ENCODE measurements around the gene GUCY1A1. TPM values are rescaled to one million over a fixed set of nuclear protein-coding genes. Genes with fewer than 3 reads are reported as not detected.

Gene GUCY1A1
- total RNA-seq: 0.08 TPM in 1 of 2 replicates, not detected in the other

DNA sequence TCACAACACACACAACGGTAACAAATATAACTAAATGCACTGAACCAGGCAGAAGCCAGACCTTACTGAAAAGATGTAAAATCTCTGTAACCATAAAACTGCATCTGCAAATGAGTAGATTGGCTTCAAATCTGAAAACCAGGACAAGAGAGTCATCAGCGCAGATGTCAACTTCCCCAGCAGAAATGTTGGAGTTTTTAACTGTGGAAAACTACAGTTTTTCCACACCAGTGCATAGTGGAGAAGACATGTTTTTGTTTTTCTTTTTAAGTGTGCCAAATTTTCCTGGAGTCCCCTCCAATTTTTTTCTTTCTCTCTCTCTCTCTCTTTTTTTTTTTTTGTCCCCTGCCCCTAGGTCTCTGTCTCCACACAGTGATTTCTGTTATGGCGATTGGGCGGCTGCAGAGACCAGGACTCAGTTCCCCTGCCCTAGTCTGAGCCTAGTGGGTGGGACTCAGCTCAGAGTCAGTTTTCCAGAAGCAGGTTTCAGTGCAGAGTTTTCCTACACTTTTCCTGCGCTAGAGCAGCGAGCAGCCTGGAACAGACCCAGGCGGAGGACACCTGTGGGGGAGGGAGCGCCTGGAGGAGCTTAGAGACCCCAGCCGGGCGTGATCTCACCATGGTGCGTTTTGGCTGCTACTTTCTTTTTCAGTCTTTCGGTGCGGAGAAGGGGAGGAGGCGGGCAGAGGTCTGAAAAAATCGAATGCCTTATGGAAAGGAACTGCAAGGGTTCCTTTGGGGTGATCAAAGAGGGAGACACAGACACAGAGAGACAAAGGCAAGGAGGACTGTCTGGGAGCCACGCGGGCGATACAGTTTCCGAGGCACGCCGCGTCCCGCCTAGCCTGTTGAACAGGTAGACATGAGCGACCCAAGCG is at the start of gene GUCY1A1:
GUCY1A1 (plus strand) TSS at position 505 of the 878 bp plus-strand sequence. CDS start 30,020 bp downstream, outside the sequence.
- peaks cover 20% of the 10 kb centered on the region for H3K4me1 Mint-ChIP-seq (ENCODE audit: low read depth)
- DNase-seq (ENCODE audit: low spot score): no peak

DNA sequence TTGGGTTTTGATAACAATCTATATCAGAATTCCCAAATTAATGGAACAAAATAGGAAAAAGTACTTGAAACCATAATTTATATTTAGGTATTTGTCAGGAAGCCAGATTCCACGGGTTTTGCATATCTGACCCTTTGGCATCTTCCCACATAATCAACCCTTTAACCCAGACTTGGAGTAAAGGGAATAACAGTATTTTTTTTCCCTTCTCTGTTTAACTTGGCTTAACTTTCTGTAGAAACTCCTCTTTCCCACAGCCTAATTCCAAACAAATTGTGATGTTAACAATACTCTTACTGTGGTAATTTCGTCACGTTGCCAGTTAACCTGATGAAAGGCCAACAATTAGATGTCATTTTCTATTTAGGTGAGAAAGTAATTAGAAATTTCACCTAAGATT is 49.4 kb upstream of the GUCY1A1 start:
- Mint-ChIP-seq H3K4me1 (ENCODE audit: low read depth) (no peaks in the 10 kb centered on the region), H3K27me3 (ENCODE audit: insufficient read depth) (peaks cover 13% of the 10 kb centered on the region), H3K27ac (no peak overlapping the region), H3K36me3 (ENCODE audit: low read depth) (no peaks in the 10 kb centered on the region), H3K9me3 (no peaks in the 10 kb centered on the region), H3K4me3 (no peak overlapping the region)
- DNase-seq (ENCODE audit: low spot score): no peak
- intact Hi-C loops (cut with micrococcal nuclease): no loop called here

More for the DNA sequence above, at the start of gene GUCY1A1:
- Mint-ChIP-seq H3K9me3 (no peaks in the 10 kb centered on the region), H3K36me3 (ENCODE audit: low read depth) (peaks cover 2% of the 10 kb centered on the region), H3K27ac (no peak within 1 kb of the TSS), H3K4me3 (peak within 1 kb of the TSS; percentile 90), H3K27me3 (ENCODE audit: insufficient read depth) (peaks cover 68% of the 10 kb centered on the region)
- intact Hi-C loops (cut with micrococcal nuclease): loop anchor here (5.0 kb wide), 2 partner anchors 139 to 924 kb away; partner anchors contain the start of gene LRAT

DNA sequence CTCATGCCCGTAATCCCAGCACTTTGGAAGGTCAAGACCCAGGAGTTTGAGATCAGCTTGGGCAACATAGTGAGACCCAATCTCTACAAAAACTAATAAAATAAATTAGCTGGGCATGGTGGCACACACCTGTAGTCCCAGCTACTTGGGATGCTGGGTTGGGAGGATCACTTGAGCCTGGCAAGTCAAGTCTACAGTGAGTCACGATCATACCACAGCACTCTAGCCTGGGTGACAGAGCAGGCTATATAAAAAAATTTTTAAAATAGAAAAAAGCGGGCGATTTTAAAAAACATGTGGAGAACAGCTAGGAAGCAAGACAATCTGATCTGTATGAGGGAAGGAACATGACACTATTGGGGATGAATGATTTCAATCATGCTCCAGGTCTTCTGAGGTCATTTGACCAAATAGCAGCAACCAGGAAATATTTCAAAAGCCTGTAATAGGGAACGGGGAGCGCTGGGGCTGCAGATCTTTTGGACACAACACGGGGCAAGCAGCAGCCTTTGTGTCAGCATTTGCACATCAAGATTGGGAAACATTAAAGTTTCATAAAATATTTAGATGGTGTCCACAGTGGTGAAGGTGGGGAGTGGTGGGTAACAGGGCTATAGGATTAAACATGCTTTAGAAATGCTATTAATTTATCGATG is 48.3 kb upstream of the GUCY1A1 start:
- no peaks in the 10 kb centered on the region for H3K36me3 Mint-ChIP-seq (ENCODE audit: low read depth)
- intact Hi-C loops (cut with micrococcal nuclease): no loop called here
- no peak for DNase-seq (ENCODE audit: low spot score)
- no peak overlapping the region for H3K4me3 Mint-ChIP-seq
- H3K27ac Mint-ChIP-seq: no peak overlapping the region
- H3K4me1 Mint-ChIP-seq (ENCODE audit: low read depth): no peaks in the 10 kb centered on the region
- peaks cover 11% of the 10 kb centered on the region for H3K27me3 Mint-ChIP-seq (ENCODE audit: insufficient read depth)
- no peaks in the 10 kb centered on the region for H3K9me3 Mint-ChIP-seq

DNA sequence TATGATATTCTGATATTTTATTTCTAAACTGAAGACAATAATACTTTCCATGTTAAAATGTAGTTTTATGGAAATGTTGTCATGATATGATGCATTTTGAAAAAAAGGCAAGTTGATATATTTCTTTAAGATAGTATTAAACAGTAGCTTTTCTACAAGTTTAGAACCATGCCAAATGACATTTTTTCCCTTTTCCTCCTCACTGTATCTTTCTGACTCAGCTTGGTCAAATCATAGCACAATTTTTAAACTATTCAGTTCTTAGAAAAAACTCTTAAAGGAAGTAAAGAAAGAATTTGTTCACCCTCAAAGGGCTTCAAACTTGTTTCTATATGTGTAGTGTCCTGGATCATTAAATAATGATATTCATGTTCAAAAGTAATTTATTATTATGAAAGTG is 46.0 kb upstream of the GUCY1A1 start:
- DNase-seq (ENCODE audit: low spot score): no peak
- Mint-ChIP-seq H3K4me3 (no peak overlapping the region), H3K4me1 (ENCODE audit: low read depth) (no peaks in the 10 kb centered on the region), H3K36me3 (ENCODE audit: low read depth) (no peaks in the 10 kb centered on the region), H3K27ac (no peak overlapping the region), H3K27me3 (ENCODE audit: insufficient read depth) (peaks cover 4% of the 10 kb centered on the region), H3K9me3 (no peaks in the 10 kb centered on the region)
- intact Hi-C loops (cut with micrococcal nuclease): no loop called here

GRCh38 chr4:155624478-155624877 is 42.2 kb upstream of the GUCY1A1 start:
- no peaks in the 10 kb centered on the region for H3K9me3 Mint-ChIP-seq
- no peak for DNase-seq (ENCODE audit: low spot score)
- no peak overlapping the region for H3K4me3 Mint-ChIP-seq
- no peak overlapping the region for H3K27ac Mint-ChIP-seq
- no peaks in the 10 kb centered on the region for H3K27me3 Mint-ChIP-seq (ENCODE audit: insufficient read depth)
- no peaks in the 10 kb centered on the region for H3K36me3 Mint-ChIP-seq (ENCODE audit: low read depth)
- H3K4me1 Mint-ChIP-seq (ENCODE audit: low read depth): peaks cover 16% of the 10 kb centered on the region
- intact Hi-C loops (cut with micrococcal nuclease): no loop called here

GRCh38 chr4:155626561-155626960 is 40.1 kb upstream of the GUCY1A1 start:
- H3K4me1 Mint-ChIP-seq (ENCODE audit: low read depth): peaks cover 25% of the 10 kb centered on the region

GRCh38 chr4:155629183-155629825 is 37.3 kb upstream of the GUCY1A1 start:
- Mint-ChIP-seq H3K27me3 (ENCODE audit: insufficient read depth) (no peaks in the 10 kb centered on the region), H3K36me3 (ENCODE audit: low read depth) (no peaks in the 10 kb centered on the region), H3K4me3 (no peak overlapping the region), H3K4me1 (ENCODE audit: low read depth) (peaks cover 25% of the 10 kb centered on the region), H3K9me3 (no peaks in the 10 kb centered on the region), H3K27ac (peak overlapping the region; percentile 64)
- DNase-seq (ENCODE audit: low spot score): no peak
- intact Hi-C loops (cut with micrococcal nuclease): loop anchor here (1.0 to 5.0 kb wide), 3 partner anchors 10 to 252 kb away; partner anchors contain the start of gene MAP9

More at GRCh38 chr4:155626561-155626960, 40.1 kb upstream of the GUCY1A1 start:
- no peak overlapping the region for H3K4me3 Mint-ChIP-seq
- no peaks in the 10 kb centered on the region for H3K9me3 Mint-ChIP-seq
- no peaks in the 10 kb centered on the region for H3K27me3 Mint-ChIP-seq (ENCODE audit: insufficient read depth)
- intact Hi-C loops (cut with micrococcal nuclease): loop anchor here (5.0 kb wide), 1 partner anchor 249 kb away; the partner anchor contains the start of gene MAP9
- no peak overlapping the region for H3K27ac Mint-ChIP-seq
- H3K36me3 Mint-ChIP-seq (ENCODE audit: low read depth): no peaks in the 10 kb centered on the region
- DNase-seq (ENCODE audit: low spot score): no peak

GRCh38 chr4:155629956-155630355 is 36.7 kb upstream of the GUCY1A1 start:
- Mint-ChIP-seq H3K4me1 (ENCODE audit: low read depth) (peaks cover 25% of the 10 kb centered on the region), H3K27me3 (ENCODE audit: insufficient read depth) (no peaks in the 10 kb centered on the region), H3K27ac (no peak overlapping the region), H3K4me3 (no peak overlapping the region), H3K36me3 (ENCODE audit: low read depth) (no peaks in the 10 kb centered on the region), H3K9me3 (no peaks in the 10 kb centered on the region)
- DNase-seq (ENCODE audit: low spot score): no peak
- intact Hi-C loops (cut with micrococcal nuclease): loop anchor here (1.0 to 10.0 kb wide), 4 partner anchors 9 to 1075 kb away; partner anchors contain the start of genes MAP9 and PLRG1

- intact Hi-C loops (cut with micrococcal nuclease): loop anchor here (10.0 kb wide), 1 partner anchor 1078 kb away; the partner anchor contains the start of gene PLRG1
- H3K4me3 Mint-ChIP-seq: no peak overlapping the region
- no peaks in the 10 kb centered on the region for H3K36me3 Mint-ChIP-seq (ENCODE audit: low read depth)
- H3K27me3 Mint-ChIP-seq (ENCODE audit: insufficient read depth): no peaks in the 10 kb centered on the region
- no peak for DNase-seq (ENCODE audit: low spot score)
- H3K4me1 Mint-ChIP-seq (ENCODE audit: low read depth): peaks cover 25% of the 10 kb centered on the region
- H3K9me3 Mint-ChIP-seq: no peaks in the 10 kb centered on the region
- H3K27ac Mint-ChIP-seq: no peak overlapping the region
Observed at GRCh38 chr4:155632310-155632840, 34.3 kb upstream of the GUCY1A1 start.

DNA sequence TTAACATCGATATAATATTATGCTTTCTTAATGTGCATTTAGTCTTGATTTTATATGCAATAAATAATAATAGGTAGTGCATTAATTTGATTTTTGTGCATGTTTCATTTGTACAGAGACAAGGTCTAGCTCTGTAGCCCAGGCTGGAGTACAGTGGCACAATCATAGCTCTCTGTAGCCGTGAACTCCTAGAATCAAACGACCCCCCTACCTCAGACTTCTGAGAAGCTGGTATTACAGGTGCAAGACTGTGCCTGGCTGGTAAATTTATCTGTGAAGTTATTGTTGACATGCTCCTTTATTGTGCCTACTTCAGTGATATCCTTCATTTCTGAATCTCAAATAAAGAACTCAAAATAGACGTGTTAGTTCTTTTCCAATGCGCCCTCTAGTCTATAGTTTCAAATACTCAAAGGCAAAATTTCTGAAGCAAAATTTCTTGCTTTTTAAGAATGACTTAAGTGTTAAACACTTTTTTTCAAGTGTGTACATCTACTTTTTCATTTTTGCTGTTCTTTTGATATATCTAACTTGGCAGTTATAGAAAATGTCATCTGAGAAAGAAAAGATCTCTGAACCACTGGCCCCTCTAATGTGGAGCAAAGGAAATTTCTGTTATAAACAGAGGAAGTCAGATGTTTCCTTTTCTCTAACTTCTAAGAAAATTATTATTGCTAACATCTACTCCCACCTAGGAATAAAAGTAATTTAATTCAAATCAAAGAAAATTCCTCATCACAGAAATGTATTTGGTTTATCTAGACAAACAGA is 28.3 kb upstream of the GUCY1A1 start:
- Mint-ChIP-seq H3K36me3 (ENCODE audit: low read depth) (no peaks in the 10 kb centered on the region), H3K27ac (no peak overlapping the region), H3K27me3 (ENCODE audit: insufficient read depth) (peaks cover 5% of the 10 kb centered on the region), H3K4me1 (ENCODE audit: low read depth) (peaks cover 21% of the 10 kb centered on the region), H3K4me3 (no peak overlapping the region), H3K9me3 (no peaks in the 10 kb centered on the region)
- intact Hi-C loops (cut with micrococcal nuclease): loop anchor here (2.0 to 10.0 kb wide), 2 partner anchors 56 to 1084 kb away; partner anchors contain the start of gene PLRG1
- no peak for DNase-seq (ENCODE audit: low spot score)

- Mint-ChIP-seq H3K27me3 (ENCODE audit: insufficient read depth) (peaks cover 5% of the 10 kb centered on the region), H3K9me3 (no peaks in the 10 kb centered on the region), H3K4me3 (peak overlapping the region; percentile 50), H3K27ac (peak overlapping the region; percentile 79), H3K4me1 (ENCODE audit: low read depth) (peaks cover 21% of the 10 kb centered on the region), H3K36me3 (ENCODE audit: low read depth) (no peaks in the 10 kb centered on the region)
- intact Hi-C loops (cut with micrococcal nuclease): loop anchor here (1.0 to 10.0 kb wide), 3 partner anchors 11 to 1085 kb away; partner anchors contain the start of gene PLRG1
- DNase-seq (ENCODE audit: low spot score): peak; percentile 6
Observed at GRCh38 chr4:155639704-155640523, 26.7 kb upstream of the GUCY1A1 start.
